ENCODE measurements around the gene KREMEN1. TPM values are rescaled to one million over a fixed set of nuclear protein-coding genes. Genes with fewer than 3 reads are reported as not detected.
A peak's percentile ranks its signal among the peaks of the same experiment; 100 is the strongest.

The KREMEN1 gene
- total and polyA plus RNA-seq, 9 of the 15 experiments (the other 6 are each of a cell fraction or from before 2014, with no cell fraction given) = 0.69 to 11.5 (median 4.3) TPM

DNA sequence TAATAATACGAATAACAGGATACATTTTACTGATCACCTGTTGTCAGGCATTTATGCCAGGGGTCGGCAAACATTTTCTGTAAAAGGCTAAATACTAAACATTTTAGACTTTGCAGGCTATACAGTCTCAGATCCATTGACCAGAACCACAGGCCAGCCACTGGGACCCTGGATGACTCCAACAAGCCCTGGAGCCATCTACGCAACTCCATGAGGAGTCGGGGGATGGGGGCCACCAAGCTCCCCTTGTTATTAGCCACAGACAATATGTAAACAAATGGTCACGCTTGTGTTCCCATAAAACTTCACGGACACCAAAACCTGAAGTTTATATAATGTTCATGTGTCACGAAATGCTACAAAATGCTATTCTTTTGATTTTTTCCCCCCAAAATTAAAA is 78.5 kb downstream of the KREMEN1 start:
- CTCF ChIA-PET (ENCODE audit: low intra/inter-chr PET ratio) = no interaction called here
- no peaks in the 10 kb centered on the region for H3K9me1 ChIP-seq (ENCODE audit: control insufficient read depth, insufficient read depth, low read length)

DNA sequence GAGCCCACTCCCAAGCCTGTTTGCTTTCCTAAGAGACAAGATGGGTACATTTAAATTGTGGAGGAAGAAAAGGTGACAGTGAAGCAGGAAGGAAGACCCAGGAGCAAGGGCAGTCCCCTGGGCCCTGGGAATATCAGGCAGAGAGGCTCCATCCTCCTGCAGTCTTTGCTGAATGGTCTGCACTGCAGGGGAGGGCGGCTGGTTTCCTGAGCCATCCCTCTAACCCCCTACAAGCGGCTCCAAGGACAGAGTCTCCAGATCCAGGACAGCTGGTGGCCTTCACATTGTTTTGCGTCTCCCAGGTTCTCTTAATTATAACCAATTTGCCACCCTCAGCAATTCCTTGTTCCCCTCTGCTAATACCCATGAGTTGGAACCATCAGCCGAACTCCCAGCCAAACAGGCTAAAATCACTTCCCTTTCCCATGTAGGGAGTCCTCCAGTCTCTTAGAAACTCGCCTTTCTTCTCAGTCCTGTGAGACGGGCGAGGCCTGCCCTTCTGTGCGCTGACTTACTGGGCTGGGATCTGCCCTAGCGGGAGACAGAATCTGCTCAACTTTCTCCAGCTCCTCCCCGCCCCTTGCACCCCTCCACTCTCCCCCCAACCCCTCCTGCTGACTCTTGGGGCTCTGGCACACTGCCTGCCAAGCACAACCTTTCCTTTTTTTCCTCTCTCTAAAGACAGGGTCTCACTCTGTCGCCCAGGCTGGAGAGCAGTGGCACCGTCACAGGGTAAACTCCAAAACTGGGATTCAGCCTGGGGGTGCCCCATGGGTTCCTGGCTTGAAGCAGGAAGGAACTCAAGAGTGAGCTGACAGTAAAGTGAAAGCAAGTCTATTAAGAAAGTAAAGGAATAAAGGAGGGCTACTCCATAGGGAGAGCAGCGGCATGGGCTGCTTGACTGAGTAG is 79.5 kb downstream of the KREMEN1 start:
- intact Hi-C loops (cut with micrococcal nuclease) = loop anchor here (10.0 kb wide), 1 partner anchor 87 kb away; the partner anchor contains the start of gene C22orf31
- H3K79me2 ChIP-seq (ENCODE audit: control insufficient read depth, insufficient read depth, low read length) = no peaks in the 10 kb centered on the region
- DNase-seq (ENCODE audit: extremely low read depth in 1 of 4, low spot score in 3 of 4) = peak; percentile 51 to 72 (median 60)
- WGBS (ENCODE audit: insufficient coverage, low coverage, missing lambda C conversion rate) = 13% methylated on average over 9 of the region's 13 CpGs
- H3K4me3 ChIP-seq = peak overlapping the region; percentile 27
- peak overlapping the region; percentile 81 for H3K4me2 ChIP-seq (ENCODE audit: insufficient read depth, low read length)
- POLR2A ChIA-PET = interaction anchor here (0.5 to 1.7 kb wide), 11 partner anchors 12 to 128 kb away, joined by 3 to 6 read pairs (median 4); no protein-coding TSS in a partner anchor
- H4K20me1 ChIP-seq (replicated peaks; ENCODE audit: control insufficient read depth, insufficient read depth, low read length) = no peaks in the 10 kb centered on the region
- peak; percentile 78 for ATAC-seq
- H3K27ac ChIP-seq (ENCODE audit: extremely low read depth, low read depth, low read length) = peak overlapping the region; percentile 94
- peak overlapping the region; percentile 93 for H2AFZ ChIP-seq (ENCODE audit: low read depth, low read length)
- H3K27me3 ChIP-seq (ENCODE audit: control insufficient read depth in 2 of 2, insufficient read depth in 2 of 2, low read length in 2 of 2) = no peaks in the 10 kb centered on the region
- H3K9me1 ChIP-seq (ENCODE audit: control insufficient read depth, insufficient read depth, low read length) = no peaks in the 10 kb centered on the region
- FAIRE-seq = no peak
- in situ Hi-C loops (cut with MboI) = loop anchor here (10.0 kb wide), 1 partner anchor 297 kb away; no protein-coding TSS in a partner anchor
- TSS peak; percentile 92 for BruUV-seq (replicated peaks)
- peaks cover 14 to 24% of the 10 kb centered on the region in 2 experiments for H3K4me1 ChIP-seq (replicated peaks in 1 of 2; ENCODE audit: control insufficient read depth in 2 of 2, insufficient read depth in 2 of 2, low read length in 2 of 2)
- H3K36me3 ChIP-seq (ENCODE audit: control insufficient read depth, insufficient read depth, low read length) = no peaks in the 10 kb centered on the region
- no peaks in the 10 kb centered on the region for H3K9me3 ChIP-seq (replicated peaks; ENCODE audit: control insufficient read depth, insufficient read depth, low read depth, low read length)
- H3K9ac ChIP-seq (ENCODE audit: insufficient read depth in 1 of 2, low read depth in 2 of 2, low read length in 2 of 2) = peak overlapping the region; percentile 77 to 88; a peak in 3 of 4 replicates
- CTCF ChIA-PET (ENCODE audit: low intra/inter-chr PET ratio) = no interaction called here
- TF ChIP-seq ZNF41 (CRISPR knock-in tag; conservative IDR thresholded peaks at IDR 0.05) (no peak), POLR2B (IDR thresholded peaks at IDR 0.05; ENCODE audit: low read depth, partially characterized antibody) (peak; percentile 91), MAFF (IDR thresholded peaks at IDR 0.05; ENCODE audit: low read length) (peak; percentile 71), PHF8 (IDR thresholded peaks at IDR 0.05; ENCODE audit: borderline replicate concordance, low read length) (peak; percentile 55), GTF2F1 (IDR thresholded peaks at IDR 0.05; ENCODE audit: low read depth, low read length) (peak; percentile 97), THRB (CRISPR knock-in tag; conservative IDR thresholded peaks at IDR 0.05) (peak; percentile 74; the same call in 1 of the 2 replicates)
- TF ChIP-seq, protein P1, sequence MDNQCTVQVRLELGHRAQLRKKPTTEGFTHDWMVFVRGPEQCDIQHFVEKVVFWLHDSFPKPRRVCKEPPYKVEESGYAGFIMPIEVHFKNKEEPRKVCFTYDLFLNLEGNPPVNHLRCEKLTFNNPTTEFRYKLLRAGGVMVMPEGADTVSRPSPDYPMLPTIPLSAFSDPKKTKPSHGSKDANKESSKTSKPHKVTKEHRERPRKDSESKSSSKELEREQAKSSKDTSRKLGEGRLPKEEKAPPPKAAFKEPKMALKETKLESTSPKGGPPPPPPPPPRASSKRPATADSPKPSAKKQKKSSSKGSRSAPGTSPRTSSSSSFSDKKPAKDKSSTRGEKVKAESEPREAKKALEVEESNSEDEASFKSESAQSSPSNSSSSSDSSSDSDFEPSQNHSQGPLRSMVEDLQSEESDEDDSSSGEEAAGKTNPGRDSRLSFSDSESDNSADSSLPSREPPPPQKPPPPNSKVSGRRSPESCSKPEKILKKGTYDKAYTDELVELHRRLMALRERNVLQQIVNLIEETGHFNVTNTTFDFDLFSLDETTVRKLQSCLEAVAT (IDR thresholded peaks at IDR 0.05) = peak in 1 of 2 experiments; percentile 33; a peak in 1 of 4 replicates

More for the DNA sequence above, 78.5 kb downstream of the KREMEN1 start:
- H3K79me2 ChIP-seq (ENCODE audit: control insufficient read depth, insufficient read depth, low read length) = no peaks in the 10 kb centered on the region
- POLR2A ChIA-PET = interaction anchor here (1.1 to 1.7 kb wide), 4 partner anchors 9 to 94 kb away, joined by 3 to 9 read pairs (median 4); no protein-coding TSS in a partner anchor
- H3K27ac ChIP-seq (ENCODE audit: extremely low read depth, low read depth, low read length) = 0 out of 3 replicates have a peak overlapping the region, but pooled peaks have one; percentile 19
- intact Hi-C loops (cut with micrococcal nuclease) = loop anchor here (10.0 kb wide), 1 partner anchor 87 kb away; the partner anchor contains the start of gene C22orf31
- in situ Hi-C loops (cut with MboI) = loop anchor here (10.0 kb wide), 1 partner anchor 297 kb away; no protein-coding TSS in a partner anchor
- 94% methylated on average over 7 of the region's 7 CpGs for WGBS (ENCODE audit: insufficient coverage, low coverage, missing lambda C conversion rate)
- BruUV-seq (replicated peaks) = no TSS peak
- H2AFZ ChIP-seq (ENCODE audit: low read depth, low read length) = no peak overlapping the region
- DNase-seq (ENCODE audit: extremely low read depth in 1 of 4, low spot score in 3 of 4) (no peak), ATAC-seq (no peak), FAIRE-seq (no peak)
- no peaks in the 10 kb centered on the region for H4K20me1 ChIP-seq (replicated peaks; ENCODE audit: control insufficient read depth, insufficient read depth, low read length)
- H3K27me3 ChIP-seq (ENCODE audit: control insufficient read depth in 2 of 2, insufficient read depth in 2 of 2, low read length in 2 of 2) = no peaks in the 10 kb centered on the region
- H3K4me1 ChIP-seq (replicated peaks in 1 of 2; ENCODE audit: control insufficient read depth in 2 of 2, insufficient read depth in 2 of 2, low read length in 2 of 2) = peaks cover 14 to 24% of the 10 kb centered on the region in 2 experiments
- H3K4me3 ChIP-seq = no peak overlapping the region
- no peaks in the 10 kb centered on the region for H3K36me3 ChIP-seq (ENCODE audit: control insufficient read depth, insufficient read depth, low read length)
- no peak overlapping the region for H3K4me2 ChIP-seq (ENCODE audit: insufficient read depth, low read length)
- TF ChIP-seq ZNF696 (CRISPR knock-in tag; conservative IDR thresholded peaks at IDR 0.05) = no peak
- TF ChIP-seq RFX5 (IDR thresholded peaks at IDR 0.05; ENCODE audit: low read depth, low read length) = 0 out of 2 replicates have a peak, but pooled peaks have one; percentile 38
- TF ChIP-seq HNRNPL (IDR thresholded peaks at IDR 0.05; ENCODE audit: low read depth, low read length) = no peak
- TF ChIP-seq ZNF79 (CRISPR knock-in tag; IDR thresholded peaks at IDR 0.05; ENCODE audit: low read depth) = no peak
- TF ChIP-seq NR1H2 (CRISPR knock-in tag; IDR thresholded peaks at IDR 0.05) = no peak
- H3K9ac ChIP-seq (ENCODE audit: insufficient read depth in 1 of 2, low read depth in 2 of 2, low read length in 2 of 2) = no peak overlapping the region
- H3K9me3 ChIP-seq (replicated peaks; ENCODE audit: control insufficient read depth, insufficient read depth, low read depth, low read length) = no peaks in the 10 kb centered on the region
